ENCODE data around the gene BAG1. TPM values are rescaled to one million over a fixed set of nuclear protein-coding genes. Genes with fewer than 3 reads are reported as not detected.

BAG1 gene
- polyA plus RNA-seq, 1 experiment = 17.7 TPM

GRCh38 chr9:33202552-33203201 is 61.8 kb downstream of the BAG1 start:
- DNase-seq (ENCODE audit: low read depth) = no peak
- CTCF ChIA-PET = interaction anchor here (0.6 to 1.1 kb wide), 4 partner anchors 10 to 35 kb away, joined by 3 to 4 read pairs (median 3); partner anchors contain the start of gene B4GALT1
- peaks cover 4% of the 10 kb centered on the region; the same call in 1 of the 2 replicates for H3K27me3 ChIP-seq (ENCODE audit: control insufficient read depth, insufficient read depth, low read length)
- no peak for TF ChIP-seq CTCF (IDR thresholded peaks at IDR 0.05; ENCODE audit: insufficient read depth, low read depth, low read length)
- POLR2A ChIA-PET = no interaction called here
- H3K4me3 ChIP-seq (ENCODE audit: low read depth, low read length) = no peak overlapping the region
- no peaks in the 10 kb centered on the region for H3K36me3 ChIP-seq (ENCODE audit: control insufficient read depth, insufficient read depth, low read length)

Other genes starting within 250 kb of the BAG1 start
- gene DNAJA1, start 239.4 kb downstream of the BAG1 start, polyA plus RNA-seq (2011; rRNA removed) = 49.7 and 108 TPM in 2 replicates
- 9.9 and 16.7 TPM in 2 replicates for gene SMU1, start 188.0 kb downstream of the BAG1 start, polyA plus RNA-seq (2011; rRNA removed)
- 82.0 and 85.6 TPM in 2 replicates for gene B4GALT1, start 97.4 kb downstream of the BAG1 start, polyA plus RNA-seq (2011; rRNA removed)
- gene SPINK4, start 24.5 kb downstream of the BAG1 start, polyA plus RNA-seq (2011; rRNA removed) = not detected in 2 replicates
- 37.6 and 84.9 TPM in 2 replicates for gene CHMP5, start 341 bp upstream of the BAG1 start, polyA plus RNA-seq (2011; rRNA removed)
- gene NFX1, start 25.8 kb upstream of the BAG1 start, polyA plus RNA-seq (2011; rRNA removed) = 31.2 and 32.2 TPM in 2 replicates
- gene AQP7, start 137.9 kb upstream of the BAG1 start, polyA plus RNA-seq (2011; rRNA removed) = not detected in 2 replicates
- 0.40 and 0.47 TPM in 2 replicates for gene AQP3, start 182.9 kb upstream of the BAG1 start, polyA plus RNA-seq (2011; rRNA removed)
- gene NOL6, start 209.2 kb upstream of the BAG1 start, polyA plus RNA-seq (2011; rRNA removed) = 23.6 and 39.4 TPM in 2 replicates

All from BJ (cell line).